Tibial nerve (tissue), 4 donors: ENCODE data around the gene GABBR2.

Experiments used
- EP300 ChIP-seq, 2 donors: sonication (generic); formaldehyde crosslinking; IDR thresholded peaks; one replicate each; pipeline ENCODE4 v1.6.1; 2017; ENCODE audit warnings: antibody characterized with exemption in 2 of 2, mild to moderate bottlenecking in 1 of 2
- POLR2A ChIP-seq, 2 donors: fragments of 450-650 bp; IDR thresholded peaks; one replicate each; pipeline ENCODE4 v1.6.1; 2017; ENCODE audit warnings: antibody characterized with exemption in 2 of 2, mild to moderate bottlenecking in 2 of 2, moderate library complexity in 2 of 2
- TF ChIP-seq, protein P1 (sequence below), 5 experiments: fragments of 200-600 bp in 3 of 5; fragments of 450-650 bp in 2 of 5; sonication (generic) in 3 of 5; IDR thresholded peaks; one replicate each; pipeline ENCODE4 v1.5.1; 2016 to 2019; ENCODE audit warnings: antibody characterized with exemption in 5 of 5, mild to moderate bottlenecking in 3 of 5, moderate library complexity in 2 of 5

DNA sequence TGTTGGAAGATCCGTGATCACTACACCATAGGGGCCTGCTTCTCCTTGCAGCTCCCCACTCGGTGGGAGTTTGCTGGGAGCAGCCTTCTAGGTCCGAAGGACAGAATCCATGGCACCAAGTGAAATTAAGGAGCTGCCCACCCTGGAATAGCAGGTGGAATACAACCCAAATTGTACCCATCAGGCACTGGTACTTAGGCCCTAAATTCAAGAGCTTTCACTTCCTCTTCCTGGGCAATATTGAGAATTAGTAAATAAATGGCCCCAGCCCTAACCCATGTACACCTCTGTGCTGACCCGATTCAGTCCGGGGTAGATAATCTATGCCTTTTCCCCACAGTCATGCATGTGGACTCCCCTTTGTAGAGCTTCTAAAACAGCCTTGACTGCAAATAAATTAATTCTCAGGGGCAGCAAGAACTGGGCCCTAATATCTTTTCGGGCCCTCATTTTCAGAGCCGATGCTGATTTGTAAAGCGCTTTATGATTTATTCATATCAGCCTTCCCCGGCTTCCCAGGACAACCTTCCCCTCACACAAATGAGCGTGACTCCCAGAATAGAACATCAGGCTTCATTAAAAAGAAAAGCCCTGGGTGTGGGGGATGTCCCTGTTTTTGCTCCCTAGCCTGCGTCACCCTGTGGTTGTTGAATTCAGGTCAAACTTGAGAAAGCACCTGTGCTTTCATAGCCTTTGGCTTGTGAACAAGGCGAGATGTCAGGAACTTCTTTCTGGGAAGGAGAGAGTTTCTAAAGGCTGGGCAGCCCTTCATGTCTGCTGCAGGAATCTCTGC is 327.2 kb downstream of the GABBR2 start:
- TF ChIP-seq, protein P1, sequence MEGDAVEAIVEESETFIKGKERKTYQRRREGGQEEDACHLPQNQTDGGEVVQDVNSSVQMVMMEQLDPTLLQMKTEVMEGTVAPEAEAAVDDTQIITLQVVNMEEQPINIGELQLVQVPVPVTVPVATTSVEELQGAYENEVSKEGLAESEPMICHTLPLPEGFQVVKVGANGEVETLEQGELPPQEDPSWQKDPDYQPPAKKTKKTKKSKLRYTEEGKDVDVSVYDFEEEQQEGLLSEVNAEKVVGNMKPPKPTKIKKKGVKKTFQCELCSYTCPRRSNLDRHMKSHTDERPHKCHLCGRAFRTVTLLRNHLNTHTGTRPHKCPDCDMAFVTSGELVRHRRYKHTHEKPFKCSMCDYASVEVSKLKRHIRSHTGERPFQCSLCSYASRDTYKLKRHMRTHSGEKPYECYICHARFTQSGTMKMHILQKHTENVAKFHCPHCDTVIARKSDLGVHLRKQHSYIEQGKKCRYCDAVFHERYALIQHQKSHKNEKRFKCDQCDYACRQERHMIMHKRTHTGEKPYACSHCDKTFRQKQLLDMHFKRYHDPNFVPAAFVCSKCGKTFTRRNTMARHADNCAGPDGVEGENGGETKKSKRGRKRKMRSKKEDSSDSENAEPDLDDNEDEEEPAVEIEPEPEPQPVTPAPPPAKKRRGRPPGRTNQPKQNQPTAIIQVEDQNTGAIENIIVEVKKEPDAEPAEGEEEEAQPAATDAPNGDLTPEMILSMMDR (IDR thresholded peaks at IDR 0.05): no peak
- TF ChIP-seq POLR2A (IDR thresholded peaks at IDR 0.05) (no peak), EP300 (IDR thresholded peaks at IDR 0.05) (no peak)
